Medulla oblongata (tissue), 1 donor: ENCODE results near the gene AMELX.

Source experiments
- DNase-seq: peaks from one replicate; pipeline ENCODE4 v3.0.0-alpha.2; 2015; ENCODE audit errors: extremely low spot score

The AMELX gene

GRCh38 chrX:11293113-11293512, at the start of gene AMELX:
TSS of gene AMELX (plus strand) at chrX:11293413. CDS start at chrX:11294789, 1,376 bp downstream.
- no peak for DNase-seq

GRCh38 chrX:11244636-11245035, 48.6 kb upstream of the AMELX start:
- DNase-seq: no peak

GRCh38 chrX:11254417-11255109, 38.6 kb upstream of the AMELX start:
- no peak for DNase-seq

- no peak for DNase-seq
These were observed 35.9 kb upstream of the AMELX start for GRCh38 chrX:11257290-11257689.

GRCh38 chrX:11257711-11258110, 35.5 kb upstream of the AMELX start:
- no peak for DNase-seq

GRCh38 chrX:11259437-11259836, 33.8 kb upstream of the AMELX start:
- no peak for DNase-seq

- DNase-seq: no peak
These were observed 32.0 kb upstream of the AMELX start for GRCh38 chrX:11261260-11261659.

- no peak for DNase-seq
These were observed 28.3 kb upstream of the AMELX start for GRCh38 chrX:11264925-11265324.

GRCh38 chrX:11265352-11265751, 27.9 kb upstream of the AMELX start:
- no peak for DNase-seq

- DNase-seq: no peak
These were observed 26.6 kb upstream of the AMELX start for GRCh38 chrX:11266573-11267003.

- DNase-seq: no peak
These were observed 25.8 kb upstream of the AMELX start for GRCh38 chrX:11267425-11267824.

GRCh38 chrX:11269006-11269405, 24.2 kb upstream of the AMELX start:
- no peak for DNase-seq

GRCh38 chrX:11269996-11270395, 23.2 kb upstream of the AMELX start:
- DNase-seq: no peak

- DNase-seq: no peak
These were observed 20.9 kb upstream of the AMELX start for GRCh38 chrX:11272290-11272689.

GRCh38 chrX:11272863-11273262, 20.4 kb upstream of the AMELX start:
- no peak for DNase-seq

- no peak for DNase-seq
These were observed 19.7 kb upstream of the AMELX start for GRCh38 chrX:11273544-11273943.

GRCh38 chrX:11282043-11282442, 11.2 kb upstream of the AMELX start:
- DNase-seq: no peak

GRCh38 chrX:11285651-11286050, 7.6 kb upstream of the AMELX start:
- DNase-seq: no peak

- no peak for DNase-seq
These were observed 5.7 kb upstream of the AMELX start for GRCh38 chrX:11287505-11287904.

GRCh38 chrX:11290416-11291102, 2.7 kb upstream of the AMELX start:
- no peak for DNase-seq

- DNase-seq: no peak
These were observed 2.8 kb downstream of the AMELX start for GRCh38 chrX:11296051-11296450.

- no peak for DNase-seq
These were observed 5.4 kb downstream of the AMELX start for GRCh38 chrX:11298600-11298999.

- no peak for DNase-seq
These were observed 11.6 kb downstream of the AMELX start for GRCh38 chrX:11304829-11305228.
